SK-N-SH treated with all-trans-retinoic acid at 6 μM for 48 hours (cell line): ENCODE results near the gene CLEC16A.

Source experiments
- ATAC-seq: fragments of 200-7000 bp; cut with Tn5 transposase; 3 replicates; pipeline ENCODE4 v1.9.1; 2020; ENCODE audit warnings: mild to moderate bottlenecking, moderate library complexity
- ARNTL ChIP-seq: fragments of 450-650 bp; formaldehyde crosslinking; IDR thresholded peaks from 2 replicates; pipeline ENCODE4 v1.5.0; 2020; ENCODE audit warnings: low read depth, mild to moderate bottlenecking, moderate library complexity, borderline replicate concordance
- BACH2 ChIP-seq: fragments of 250-450 bp; sonication (Bioruptor Pico); IDR thresholded peaks from 2 replicates; pipeline ENCODE4 v1.9.0; 2021; ENCODE audit warnings: mild to moderate bottlenecking, borderline replicate concordance
- CREB5 ChIP-seq: fragments of 250-450 bp; sonication (Bioruptor Pico); IDR thresholded peaks from 2 replicates; pipeline ENCODE4 v1.5.1; 2020; ENCODE audit warnings: low read depth, mild to moderate bottlenecking, moderate library complexity
- CSDC2 ChIP-seq: fragments of 250-450 bp; sonication (Bioruptor Pico); IDR thresholded peaks from 2 replicates; pipeline ENCODE4 v1.5.0; 2020; ENCODE audit warnings: mild to moderate bottlenecking, moderate library complexity
- CSRNP3 ChIP-seq: fragments of 250-450 bp; sonication (Bioruptor Pico); IDR thresholded peaks from 2 replicates; pipeline ENCODE4 v1.5.1; 2021; ENCODE audit warnings: mild to moderate bottlenecking, moderate library complexity
- ESRRG ChIP-seq: fragments of 250-450 bp; sonication (Bioruptor Pico); IDR thresholded peaks from 2 replicates; pipeline ENCODE4 v1.6.1; 2021; ENCODE audit warnings: mild to moderate bottlenecking
- GLIS3 ChIP-seq: fragments of 250-450 bp; sonication (Bioruptor Pico); IDR thresholded peaks from 2 replicates; pipeline ENCODE4 v1.5.0; 2020; ENCODE audit warnings: mild to moderate bottlenecking, moderate library complexity
- ISL1 ChIP-seq: fragments of 250-450 bp; sonication (Bioruptor Pico); IDR thresholded peaks from 2 replicates; pipeline ENCODE4 v2.1.2; 2022; ENCODE audit warnings: mild to moderate bottlenecking, moderate library complexity
- OSR1 ChIP-seq: fragments of 250-450 bp; sonication (Bioruptor Pico); IDR thresholded peaks from 2 replicates; pipeline ENCODE4 v1.8.0; 2022; ENCODE audit warnings: moderate library complexity, mild to moderate bottlenecking, inconsistent platforms
- PATZ1 ChIP-seq: fragments of 250-450 bp; sonication (Bioruptor Pico); IDR thresholded peaks from 2 replicates; pipeline ENCODE4 v1.8.0; 2020; ENCODE audit warnings: mild to moderate bottlenecking, moderate library complexity, borderline replicate concordance
- POU6F1 ChIP-seq: fragments of 250-450 bp; sonication (Bioruptor Pico); IDR thresholded peaks from 2 replicates; pipeline ENCODE4 v1.8.0; 2021; ENCODE audit warnings: low read depth, mild to moderate bottlenecking, moderate library complexity, borderline replicate concordance
- RARB ChIP-seq: fragments of 250-450 bp; sonication (Bioruptor Pico); IDR thresholded peaks from 2 replicates; pipeline ENCODE4 v1.8.0; 2021; ENCODE audit warnings: mild to moderate bottlenecking, moderate library complexity
- SNAI2 ChIP-seq: fragments of 250-450 bp; sonication (Bioruptor Pico); IDR thresholded peaks from 2 replicates; pipeline ENCODE4 v1.5.0; 2020; ENCODE audit warnings: mild to moderate bottlenecking, moderate library complexity
- TCF4 ChIP-seq: fragments of 250-450 bp; sonication (Bioruptor Pico); IDR thresholded peaks from 2 replicates; pipeline ENCODE4 v1.8.0; 2021; ENCODE audit warnings: mild to moderate bottlenecking, moderate library complexity, borderline replicate concordance
- TOX ChIP-seq: fragments of 250-450 bp; sonication (Bioruptor Pico); IDR thresholded peaks from 2 replicates; pipeline ENCODE4 v1.8.0; 2021; ENCODE audit warnings: mild to moderate bottlenecking, moderate library complexity, borderline replicate concordance
- TSHZ2 ChIP-seq: fragments of 250-450 bp; sonication (Bioruptor Pico); IDR thresholded peaks from 2 replicates; pipeline ENCODE4 v1.5.0; 2020; ENCODE audit warnings: mild to moderate bottlenecking, moderate library complexity
- ZC3H10 ChIP-seq: fragments of 250-450 bp; sonication (Bioruptor Pico); IDR thresholded peaks from 2 replicates; pipeline ENCODE4 v1.5.1; 2021; ENCODE audit warnings: mild to moderate bottlenecking, moderate library complexity
- ZFP3 ChIP-seq: fragments of 250-450 bp; sonication (Bioruptor Pico); IDR thresholded peaks from 2 replicates; pipeline ENCODE4 v1.5.0; 2020; ENCODE audit warnings: mild to moderate bottlenecking, moderate library complexity
- ZFP30 ChIP-seq: fragments of 450-650 bp; formaldehyde crosslinking; IDR thresholded peaks from 2 replicates; pipeline ENCODE4 v1.5.0; 2022; ENCODE audit warnings: mild to moderate bottlenecking, moderate library complexity
- ZNF565 ChIP-seq: fragments of 450-650 bp; formaldehyde crosslinking; conservative IDR thresholded peaks from 2 replicates; pipeline ENCODE4 v1.5.0; 2020; ENCODE audit warnings: low read depth, mild to moderate bottlenecking, moderate library complexity
- ZNF70 ChIP-seq: fragments of 450-650 bp; formaldehyde crosslinking; IDR thresholded peaks from 2 replicates; pipeline ENCODE4 v1.5.0; 2020; ENCODE audit warnings: mild to moderate bottlenecking, moderate library complexity
- ZNF8 ChIP-seq: fragments of 450-650 bp; formaldehyde crosslinking; IDR thresholded peaks from 2 replicates; pipeline ENCODE4 v1.5.0; 2020; ENCODE audit warnings: mild to moderate bottlenecking, moderate library complexity

The CLEC16A gene

GRCh38 chr16:11117576-11118211 lies 173.3 kb downstream of the CLEC16A start (continued):
- TF ChIP-seq ZNF8 (CRISPR knock-in tag) (no peak), ZC3H10 (CRISPR knock-in tag) (no peak), POU6F1 (CRISPR knock-in tag) (no peak), OSR1 (CRISPR knock-in tag) (no peak), ESRRG (no peak), GLIS3 (no peak), ZFP3 (no peak), BACH2 (CRISPR knock-in tag) (no peak), ARNTL (CRISPR knock-in tag) (no peak)
- TF ChIP-seq, all 23 proteins: peak for 0

GRCh38 chr16:11118479-11118878 lies 174.1 kb downstream of the CLEC16A start:
- no peak for ATAC-seq
- no peak for TF ChIP-seq SNAI2
- no peak for TF ChIP-seq ZNF70 (CRISPR knock-in tag)
- TF ChIP-seq ZNF8 (CRISPR knock-in tag): no peak
- TF ChIP-seq ZFP3: no peak
- no peak for TF ChIP-seq RARB (CRISPR knock-in tag)
- TF ChIP-seq BACH2 (CRISPR knock-in tag): no peak
- TF ChIP-seq ISL1: no peak
- no peak for TF ChIP-seq TOX (CRISPR knock-in tag)
- TF ChIP-seq CREB5: no peak
- no peak for TF ChIP-seq CSDC2 (CRISPR knock-in tag)
- TF ChIP-seq ZNF565: no peak
- no peak for TF ChIP-seq ZFP30 (CRISPR knock-in tag)
- no peak for TF ChIP-seq OSR1 (CRISPR knock-in tag)

- ATAC-seq: no peak
- TF ChIP-seq CSDC2 (CRISPR knock-in tag) (no peak), ZFP30 (CRISPR knock-in tag) (no peak), TCF4 (no peak)
Measured at GRCh38 chr16:11121083-11121608, 176.8 kb downstream of the CLEC16A start.

- TF ChIP-seq ZFP30 (CRISPR knock-in tag) (no peak), ISL1 (peak; percentile 73)
- peak; percentile 77 for ATAC-seq
Measured at GRCh38 chr16:11121914-11122692, 177.7 kb downstream of the CLEC16A start.

GRCh38 chr16:11123666-11124065 lies 179.3 kb downstream of the CLEC16A start:
- ATAC-seq: no peak
- TF ChIP-seq PATZ1 (CRISPR knock-in tag) (no peak), ZNF565 (no peak), CREB5 (no peak), SNAI2 (no peak), TSHZ2 (CRISPR knock-in tag) (no peak), ISL1 (no peak), GLIS3 (no peak), ZFP30 (CRISPR knock-in tag) (no peak), ZFP3 (no peak), ARNTL (CRISPR knock-in tag) (no peak), RARB (CRISPR knock-in tag) (no peak), BACH2 (CRISPR knock-in tag) (no peak), CSRNP3 (CRISPR knock-in tag) (no peak), ZC3H10 (CRISPR knock-in tag) (no peak)
